GM21529 (cell line): ENCODE results near the gene USP34.

Experiments used
- ATAC-seq: cut with Tn5 transposase; IDR thresholded peaks from one replicate; pipeline ENCODE4 v1.9.1; 2021; ENCODE audit not compliant: unreplicated experiment

The USP34 gene

DNA sequence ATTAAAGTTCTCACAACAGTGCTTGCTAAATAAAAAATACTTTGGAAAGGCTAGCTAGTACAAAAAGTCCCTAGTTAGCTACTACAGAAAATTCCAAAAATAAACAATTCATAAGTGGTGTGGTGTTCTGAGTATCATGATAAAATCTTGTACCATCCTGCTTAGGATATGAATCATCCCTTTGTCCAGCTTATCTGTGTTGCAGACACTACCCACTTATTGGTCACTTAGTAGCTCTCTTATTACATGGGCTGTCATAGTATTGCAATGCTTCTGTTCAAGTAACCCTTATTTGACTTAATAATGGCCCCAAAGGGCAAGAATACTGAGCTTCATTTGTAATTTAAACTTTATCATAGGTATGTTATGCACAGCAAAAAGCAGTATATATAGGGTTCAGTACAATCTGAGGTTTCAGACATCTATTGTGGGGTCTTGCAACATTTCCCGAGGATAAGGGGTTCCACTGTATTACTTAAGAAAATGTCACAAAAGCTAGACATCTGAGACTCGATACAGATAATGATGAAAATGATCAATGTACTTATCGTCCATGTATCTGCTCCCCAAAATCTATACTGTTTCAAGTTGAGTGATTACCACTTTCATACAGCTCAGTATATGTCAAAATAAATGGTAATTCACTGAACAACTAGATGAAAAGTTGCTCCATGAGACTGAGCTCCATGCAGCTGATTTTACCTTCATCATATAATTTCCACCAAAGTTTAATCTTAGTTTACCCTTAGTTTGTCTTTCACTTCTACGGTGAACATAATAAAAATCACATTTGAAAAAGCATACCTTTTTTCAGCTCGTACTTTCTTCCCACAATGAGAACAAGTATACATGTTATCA, 215.1 kb downstream of the USP34 start:
- no peak for ATAC-seq

DNA sequence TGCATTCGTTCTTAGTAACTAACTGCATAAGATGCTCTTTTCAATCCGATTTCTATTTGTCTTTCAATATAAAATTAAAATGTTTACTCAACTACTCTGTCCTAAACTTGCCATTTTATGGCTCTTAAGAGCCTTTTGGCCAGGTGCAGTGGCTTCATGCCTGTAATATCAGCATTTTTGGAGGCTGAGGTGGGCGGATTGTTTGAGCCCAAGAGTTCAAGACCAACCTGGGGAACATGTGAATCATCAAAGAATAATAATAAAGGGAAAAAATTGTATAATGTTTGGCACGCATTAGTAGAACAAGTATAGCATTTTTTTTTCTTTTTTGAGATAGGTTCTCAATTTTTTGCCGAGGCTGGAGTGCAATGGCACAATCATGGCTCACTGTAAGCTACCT, 216.4 kb downstream of the USP34 start:
- ATAC-seq = no peak

DNA sequence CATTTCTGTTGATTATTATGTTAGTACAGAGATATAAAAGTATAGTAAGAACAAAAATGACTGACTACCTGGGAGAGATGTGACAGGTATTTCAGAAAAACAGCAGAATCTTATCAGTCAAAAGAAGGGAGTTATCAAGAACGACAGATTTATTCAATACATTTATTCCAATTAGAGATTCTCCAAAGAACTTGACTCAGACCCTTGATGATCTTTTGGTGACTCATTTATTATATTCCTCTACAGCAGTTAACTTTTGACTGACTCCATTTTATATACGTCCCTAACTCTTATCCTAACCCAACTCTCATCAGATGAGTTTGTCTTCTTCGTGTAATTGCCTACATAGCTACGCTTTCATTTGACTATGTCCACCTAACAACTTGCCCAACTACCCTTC, 217.8 kb downstream of the USP34 start:
- ATAC-seq = no peak

DNA sequence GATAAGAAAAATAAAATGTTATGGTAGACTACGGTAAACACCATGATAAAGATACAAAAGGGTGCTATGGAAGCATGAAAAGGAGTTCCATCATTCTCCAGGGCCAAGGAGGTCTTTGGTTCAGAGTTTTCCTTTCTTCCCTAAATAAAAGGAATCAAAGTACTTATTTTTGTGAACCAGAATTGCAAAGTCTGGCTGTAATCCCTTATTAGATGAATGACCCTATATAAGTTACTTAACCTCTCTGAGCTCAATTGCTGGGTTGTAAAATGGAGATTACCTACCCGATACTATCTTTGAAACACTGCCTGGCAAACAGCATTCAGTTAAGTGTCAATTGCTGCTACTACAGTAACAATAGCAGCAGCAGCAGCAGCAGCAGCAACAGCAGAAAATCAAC, 218.9 kb downstream of the USP34 start:
- ATAC-seq = no peak

DNA sequence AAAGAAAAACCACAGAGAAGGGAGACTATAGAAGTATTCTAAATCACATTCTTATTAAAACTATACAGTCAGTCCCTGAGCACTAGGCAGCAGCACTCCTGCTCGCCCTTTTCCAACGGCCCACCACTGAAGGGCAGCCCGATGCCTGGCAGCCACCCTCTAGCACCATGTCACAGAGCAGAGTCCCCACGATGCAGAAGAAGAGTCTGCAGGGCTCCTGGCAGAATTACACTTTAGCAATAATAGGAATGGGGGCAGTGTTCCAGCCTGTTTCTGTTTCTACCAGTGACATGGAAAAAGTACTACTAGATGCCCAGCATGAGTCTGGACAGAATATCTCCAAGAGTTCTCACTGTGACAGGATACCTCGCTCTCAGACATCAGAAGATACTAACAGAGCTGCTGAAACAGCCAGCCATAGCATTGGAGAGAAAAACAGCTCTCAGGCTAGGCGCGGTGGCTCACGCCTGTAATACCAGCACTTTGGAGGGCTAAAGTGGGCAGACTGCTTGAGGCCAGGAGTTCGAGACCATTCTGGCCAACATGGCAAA, 221.3 kb downstream of the USP34 start:
- ATAC-seq = no peak

DNA sequence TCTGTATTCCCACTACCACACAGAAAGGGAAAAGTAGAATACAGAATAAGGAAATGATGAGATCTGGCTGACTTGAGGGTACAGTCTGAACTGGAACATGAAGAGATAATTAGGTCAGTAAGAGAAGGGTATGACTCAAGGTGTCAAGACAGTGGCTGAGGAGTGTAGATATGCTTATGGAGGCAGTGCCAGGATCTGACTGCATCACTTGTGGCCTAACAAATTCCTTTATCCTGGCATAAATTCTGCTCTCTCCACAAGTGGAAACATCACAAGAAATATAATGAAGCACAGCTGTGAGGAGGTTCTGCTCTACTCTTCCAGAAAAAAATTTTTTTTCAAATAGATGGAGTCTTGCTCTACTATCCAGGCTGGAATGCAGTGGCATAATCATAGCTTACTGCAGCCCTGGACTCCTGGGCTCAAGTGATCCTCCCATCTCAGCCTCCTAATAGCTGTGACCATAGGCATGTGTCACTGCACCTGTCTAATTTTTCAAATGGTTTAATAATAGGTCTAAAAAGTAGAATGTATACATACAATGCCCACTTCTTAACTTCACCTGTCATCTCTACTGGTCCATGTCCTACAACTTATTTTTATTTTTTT, 223.6 kb downstream of the USP34 start:
- ATAC-seq = no peak

DNA sequence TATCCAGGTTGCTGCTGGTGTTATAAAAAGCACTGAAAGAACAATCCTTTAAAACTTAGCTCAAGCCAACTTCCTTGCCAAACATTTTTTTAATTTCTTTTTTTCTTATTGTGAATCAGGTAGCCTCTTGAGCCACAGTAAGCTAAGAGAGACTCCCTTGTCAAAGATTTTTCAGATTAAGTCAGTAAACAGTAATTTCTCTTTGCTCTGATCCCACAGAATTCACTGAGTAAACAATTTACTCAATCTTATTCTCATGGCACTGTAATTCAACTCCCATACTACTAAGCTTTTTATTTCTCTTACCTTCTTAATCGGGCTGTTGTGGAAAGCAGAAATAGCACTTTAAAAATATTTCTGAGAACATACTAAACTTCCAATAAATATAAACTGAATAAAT, 226.2 kb downstream of the USP34 start:
- ATAC-seq = no peak

DNA sequence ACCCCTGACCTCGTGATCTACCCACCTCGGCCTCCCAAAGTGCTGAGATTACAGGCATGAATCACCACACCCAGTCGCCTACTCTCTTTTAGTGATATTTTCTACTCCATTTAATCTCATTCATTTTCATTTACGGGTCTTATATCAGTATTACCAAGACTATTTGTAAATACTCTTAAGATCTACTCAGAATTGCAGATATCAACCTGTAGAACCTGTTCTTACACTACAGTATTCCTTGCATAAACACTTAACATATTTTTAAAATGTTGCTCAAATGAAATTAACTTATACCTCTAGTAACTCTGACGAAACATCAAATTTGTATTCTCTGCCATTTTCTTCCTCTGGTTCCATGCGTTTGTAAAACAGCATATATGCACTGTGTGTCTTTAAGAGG, 229.6 kb downstream of the USP34 start:
- ATAC-seq = no peak

DNA sequence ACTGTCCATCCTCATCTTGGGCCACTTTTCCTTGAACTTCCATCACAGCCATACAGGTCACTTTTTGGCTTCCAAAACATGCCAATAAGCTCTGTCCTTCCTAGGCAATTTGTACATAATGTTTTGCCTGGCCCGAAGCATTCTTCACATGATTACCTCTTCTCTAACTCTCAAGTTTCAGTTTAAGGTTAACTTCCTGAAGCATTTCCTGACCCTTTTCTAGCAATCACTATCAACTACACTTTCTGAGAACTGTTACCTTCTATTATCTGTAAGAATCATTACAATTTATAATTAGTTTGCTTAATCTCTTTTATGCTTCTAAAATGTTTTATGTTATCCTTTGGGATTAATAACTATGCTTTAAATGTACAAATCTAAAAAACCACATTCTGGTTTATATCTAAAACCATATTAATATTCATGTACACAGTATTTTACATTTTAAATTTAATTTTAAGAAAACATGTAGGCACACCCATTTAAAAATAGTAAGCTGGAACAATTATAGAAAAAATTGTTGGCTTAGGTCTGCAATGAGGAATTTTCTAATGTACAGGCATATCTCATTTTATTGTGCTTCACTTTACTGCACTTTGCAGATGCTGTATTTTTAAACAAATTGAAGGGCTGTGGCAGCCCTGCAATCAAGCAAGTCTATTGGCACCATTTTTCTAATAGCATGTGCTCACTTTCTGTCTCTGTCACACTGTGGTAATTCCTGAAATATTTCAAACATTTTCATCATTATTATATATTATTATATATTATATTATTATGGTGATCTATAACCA, 232.5 kb downstream of the USP34 start:
- no peak for ATAC-seq

DNA sequence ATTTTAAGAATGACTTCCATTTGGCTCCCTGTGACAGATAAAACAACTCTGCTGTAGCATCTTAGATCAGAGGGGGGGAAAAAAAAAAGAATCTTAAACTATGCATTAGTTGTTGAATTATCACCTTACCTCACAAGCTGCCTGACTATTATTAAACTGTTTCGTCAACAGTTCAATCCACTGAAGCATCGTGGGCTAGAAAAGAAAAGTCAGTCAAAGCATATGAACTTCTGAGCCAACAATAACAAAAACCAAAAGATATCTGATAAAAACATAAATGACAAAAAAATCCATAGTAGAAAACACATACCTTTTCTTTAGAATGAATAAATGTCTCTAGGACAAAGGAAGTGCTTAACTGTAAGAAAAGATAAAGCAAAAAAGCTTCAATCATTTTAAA, 235.2 kb downstream of the USP34 start:
- no peak for ATAC-seq

DNA sequence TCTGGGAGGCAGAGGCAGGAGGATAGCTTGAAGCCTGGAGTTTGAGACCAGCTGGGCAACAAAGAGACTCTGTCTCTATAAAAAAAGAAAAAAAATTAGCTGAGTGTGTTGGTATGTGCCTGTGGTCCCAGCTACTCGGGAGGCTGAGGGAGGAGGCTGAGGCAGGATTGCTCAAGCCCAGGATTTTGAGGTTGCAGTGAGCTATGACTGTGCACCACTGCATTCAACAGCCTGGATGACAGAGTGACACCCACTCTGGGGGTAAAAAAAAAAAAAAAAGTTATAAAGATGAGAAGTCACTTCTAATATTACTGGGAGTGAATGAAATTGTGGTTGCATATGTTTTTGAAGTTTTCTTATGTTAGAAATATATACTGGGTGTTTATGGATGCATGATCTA, 237.3 kb downstream of the USP34 start:
- no peak for ATAC-seq

DNA sequence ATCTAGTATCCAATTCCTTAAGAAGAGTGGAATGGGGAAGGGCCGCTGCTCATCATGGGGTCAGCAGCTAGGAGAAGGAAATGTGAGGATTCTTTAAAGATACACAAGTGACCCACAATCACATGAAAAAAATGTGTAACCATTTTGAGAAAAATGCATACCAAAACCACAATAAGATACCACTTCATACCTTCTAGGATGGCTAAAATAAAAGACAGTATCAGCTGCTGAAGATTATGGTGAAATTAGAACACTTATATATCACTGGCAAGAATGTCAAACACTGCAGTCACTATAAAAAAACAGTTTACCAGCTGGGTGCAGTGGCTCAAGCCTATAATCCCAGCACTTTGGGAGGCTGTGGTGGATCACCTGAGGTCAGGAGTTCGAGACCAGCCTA, 241.0 kb downstream of the USP34 start:
- ATAC-seq = no peak

DNA sequence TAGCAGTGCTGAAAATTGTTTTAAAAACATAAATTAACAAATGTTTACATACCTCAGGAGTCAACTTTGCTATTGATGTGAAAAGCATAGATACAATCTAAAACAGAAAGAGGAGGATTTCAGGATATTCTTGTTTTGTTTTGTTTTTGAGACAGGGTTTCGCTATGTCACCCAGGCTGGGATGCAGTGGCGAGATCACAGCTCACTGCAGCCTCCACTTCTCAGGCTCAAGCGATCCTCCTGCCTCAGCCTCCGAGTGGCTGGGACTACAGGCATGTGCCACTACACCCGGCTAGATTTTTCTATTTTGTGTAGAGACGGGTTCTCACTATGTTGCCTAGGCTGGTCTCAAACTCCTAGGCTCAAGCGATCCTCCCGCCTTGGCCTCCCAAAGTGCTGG, 248.3 kb downstream of the USP34 start:
- no peak for ATAC-seq

DNA sequence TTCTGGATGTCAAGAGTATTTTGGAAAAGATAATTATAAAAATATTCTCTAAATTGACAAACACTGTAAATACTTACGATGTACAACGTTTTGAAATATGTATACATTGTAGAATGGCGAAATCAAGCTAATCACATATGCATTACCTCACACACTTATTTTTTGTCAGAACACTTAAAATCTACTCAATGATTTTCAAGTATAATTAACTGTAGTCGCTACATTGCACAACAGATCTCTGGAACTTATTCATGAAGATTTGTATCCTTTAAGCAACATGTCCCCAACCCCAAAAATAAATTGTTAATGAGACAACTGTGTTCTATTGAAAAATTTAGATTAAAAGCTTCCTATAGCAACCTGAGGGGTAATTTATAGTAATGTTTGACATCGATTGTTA, 249.1 kb downstream of the USP34 start:
- ATAC-seq = no peak

DNA sequence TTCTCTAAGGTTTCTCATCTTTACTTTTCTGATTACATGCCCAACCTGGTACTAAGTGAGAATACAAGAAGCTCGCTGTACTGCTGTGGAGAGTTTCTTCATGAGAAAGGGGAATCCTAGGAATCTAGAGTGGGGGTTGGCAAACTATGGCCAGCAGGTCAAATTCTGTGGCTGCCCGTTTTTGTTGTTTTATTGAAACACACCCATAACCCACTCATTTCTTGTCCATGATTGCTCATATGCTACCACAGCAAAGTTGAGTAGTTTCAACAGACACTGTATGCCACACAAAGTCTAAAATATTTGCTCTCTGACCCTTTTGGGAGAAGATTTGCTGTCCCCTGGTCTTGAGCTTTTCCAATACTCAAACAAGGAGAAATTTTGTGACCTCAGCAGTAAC, 250.1 kb downstream of the USP34 start:
- ATAC-seq = no peak

DNA sequence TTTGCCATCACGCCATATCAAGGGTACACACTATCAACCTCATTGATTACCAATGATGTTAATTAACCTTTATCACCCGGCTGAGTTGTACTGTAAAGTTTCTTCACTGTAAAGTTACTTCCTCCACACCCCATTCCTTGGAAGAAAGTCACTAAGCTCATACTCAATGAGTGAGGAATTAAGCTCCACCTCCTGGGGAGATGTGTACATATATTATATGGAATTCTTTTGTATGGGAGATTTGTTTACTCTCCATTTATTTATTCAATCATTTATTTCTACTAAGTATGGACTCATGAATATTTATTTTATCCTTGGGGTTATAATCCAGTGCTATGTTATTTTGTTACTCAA, 252.1 kb downstream of the USP34 start:
- no peak for ATAC-seq

DNA sequence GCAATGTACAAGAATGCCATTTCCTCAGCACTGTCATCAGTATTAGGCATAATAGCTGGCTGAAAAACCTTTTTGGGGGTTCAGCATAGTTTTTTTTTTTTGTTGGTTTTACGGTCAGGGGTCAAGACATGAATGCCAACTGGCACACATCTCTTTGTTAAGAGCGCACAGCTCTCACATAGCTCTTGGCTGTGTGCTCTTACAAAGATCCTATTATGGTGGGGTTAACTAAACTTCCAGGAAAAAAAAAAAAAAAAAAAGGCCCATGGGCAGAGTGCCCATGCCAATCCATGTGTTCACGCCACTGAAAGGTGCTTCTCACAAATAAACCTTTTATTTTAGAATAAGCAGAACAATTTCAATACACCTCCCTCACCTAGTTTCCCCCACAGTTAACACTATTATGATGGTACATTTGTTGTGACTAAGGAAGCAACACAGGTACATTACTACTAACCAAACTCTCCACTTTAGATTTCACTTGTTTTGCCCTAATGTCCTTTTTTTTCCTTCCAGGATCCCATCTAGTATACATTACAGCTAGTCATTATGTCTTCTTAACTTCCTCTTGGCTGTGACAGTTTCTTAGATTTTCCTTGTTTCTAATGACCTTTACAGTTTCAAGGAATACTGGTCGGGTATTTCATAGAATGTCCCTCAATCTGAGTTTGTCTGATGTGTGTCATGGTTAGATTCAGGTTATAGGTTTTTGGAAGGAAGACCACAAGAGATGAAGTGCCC, 252.6 kb downstream of the USP34 start:
- no peak for ATAC-seq

DNA sequence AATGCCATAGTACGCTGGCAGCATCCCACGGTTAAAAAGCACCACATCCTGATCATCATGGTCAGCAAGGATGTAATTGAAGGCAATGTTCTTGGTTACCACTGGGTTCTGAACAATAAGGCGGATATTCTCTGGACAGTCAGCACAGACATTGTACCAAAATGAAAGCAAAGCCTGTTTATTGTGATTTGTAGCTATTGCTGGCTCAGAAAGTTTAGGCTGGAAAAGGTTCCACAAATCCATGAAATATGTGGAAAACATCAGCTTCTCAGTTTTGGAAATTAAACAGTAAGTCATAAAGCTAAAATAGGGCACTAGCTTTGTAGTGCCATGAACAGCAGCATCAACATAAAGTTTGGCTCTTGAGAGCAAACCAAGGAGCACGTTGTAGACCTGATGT, 256.7 kb downstream of the USP34 start:
- no peak for ATAC-seq

DNA sequence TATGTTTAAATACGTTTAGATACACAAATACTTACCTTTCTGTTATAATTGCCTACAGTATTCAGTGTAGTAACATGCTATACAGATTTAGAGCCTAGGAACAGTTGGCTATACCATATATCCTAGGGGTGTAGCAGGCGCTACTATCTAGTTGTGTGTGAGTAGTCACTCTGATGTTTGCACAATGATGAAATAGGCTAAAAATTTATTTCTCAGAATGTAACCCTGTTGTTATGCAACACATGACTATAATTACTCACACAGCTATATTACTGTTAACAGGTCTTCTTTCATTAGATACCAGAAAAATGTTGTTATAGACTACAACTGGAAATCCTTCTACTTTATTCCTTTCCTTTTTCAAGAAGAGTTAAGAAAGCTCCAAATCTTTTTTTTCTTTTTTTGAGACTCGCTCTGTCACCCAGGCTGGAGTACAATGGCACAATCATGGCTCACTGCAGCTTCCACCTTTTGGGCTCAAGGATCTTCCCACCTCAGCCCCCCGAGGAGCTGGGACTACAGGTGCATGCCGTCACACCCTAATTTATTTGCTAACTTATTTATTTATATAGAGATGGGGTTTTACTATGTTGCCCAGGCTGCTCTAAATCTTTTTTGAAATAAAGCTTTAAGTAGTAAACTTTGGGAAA, 260.4 kb downstream of the USP34 start:
- no peak for ATAC-seq

DNA sequence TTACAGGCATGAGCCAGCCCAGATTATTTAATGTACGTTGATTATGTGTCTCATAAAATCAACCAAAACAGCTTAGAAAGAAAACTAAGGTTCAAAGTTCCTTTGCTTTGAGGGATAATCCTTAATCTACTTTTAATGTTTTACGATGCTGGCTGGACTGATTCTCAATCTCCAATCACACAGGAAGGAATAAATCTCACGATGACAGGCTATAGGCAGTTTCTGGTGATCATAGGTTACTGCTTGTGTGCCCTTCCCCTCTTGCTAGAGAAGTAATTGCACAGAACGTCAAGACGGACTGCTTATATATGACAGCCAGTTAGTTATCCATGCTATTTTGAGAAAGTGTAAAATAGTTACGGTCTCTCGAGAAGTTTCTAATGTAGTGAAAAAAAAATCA, 265.8 kb downstream of the USP34 start:
- no peak for ATAC-seq

DNA sequence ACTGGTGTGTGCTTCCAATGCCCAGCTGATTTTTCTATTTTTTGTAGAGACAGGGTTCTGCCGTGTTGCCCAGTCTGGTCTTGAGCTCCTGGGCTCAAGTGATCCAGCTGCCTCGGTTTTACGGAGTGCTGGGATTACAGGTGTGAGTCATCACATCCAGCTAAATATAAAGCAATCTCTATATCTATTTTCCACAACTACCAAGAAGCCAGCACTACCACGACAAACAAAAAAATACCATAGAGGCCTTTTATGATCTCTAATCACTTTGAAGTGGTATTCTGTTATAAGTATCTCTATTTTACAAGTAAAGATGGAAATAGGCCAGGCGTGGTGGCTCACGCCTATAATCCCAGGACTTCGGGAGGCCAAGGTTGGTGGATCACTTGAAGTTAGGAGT, 274.2 kb downstream of the USP34 start:
- no peak for ATAC-seq
